ENCODE data around the gene BMAL2.

DNA sequence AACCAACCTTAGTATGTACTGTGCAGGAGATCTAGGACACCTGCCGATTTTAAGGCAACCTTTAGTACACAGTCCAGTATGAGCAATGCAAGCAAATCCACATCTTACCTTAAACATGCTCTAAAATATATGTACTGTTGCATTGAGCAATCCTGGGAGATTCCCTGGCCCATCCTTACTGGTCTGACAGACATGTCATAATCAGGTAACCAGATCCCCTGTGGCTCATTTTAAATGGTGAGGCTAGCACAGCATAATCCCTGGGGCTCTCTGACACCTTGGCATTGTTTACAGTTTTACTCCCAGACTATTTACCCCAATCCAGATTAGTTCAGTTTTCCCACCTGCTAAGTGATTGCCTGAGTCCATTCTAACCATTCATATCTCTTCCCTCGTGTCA, 15.1 kb downstream of the BMAL2 start:
- TF ChIP-seq, protein P1, sequence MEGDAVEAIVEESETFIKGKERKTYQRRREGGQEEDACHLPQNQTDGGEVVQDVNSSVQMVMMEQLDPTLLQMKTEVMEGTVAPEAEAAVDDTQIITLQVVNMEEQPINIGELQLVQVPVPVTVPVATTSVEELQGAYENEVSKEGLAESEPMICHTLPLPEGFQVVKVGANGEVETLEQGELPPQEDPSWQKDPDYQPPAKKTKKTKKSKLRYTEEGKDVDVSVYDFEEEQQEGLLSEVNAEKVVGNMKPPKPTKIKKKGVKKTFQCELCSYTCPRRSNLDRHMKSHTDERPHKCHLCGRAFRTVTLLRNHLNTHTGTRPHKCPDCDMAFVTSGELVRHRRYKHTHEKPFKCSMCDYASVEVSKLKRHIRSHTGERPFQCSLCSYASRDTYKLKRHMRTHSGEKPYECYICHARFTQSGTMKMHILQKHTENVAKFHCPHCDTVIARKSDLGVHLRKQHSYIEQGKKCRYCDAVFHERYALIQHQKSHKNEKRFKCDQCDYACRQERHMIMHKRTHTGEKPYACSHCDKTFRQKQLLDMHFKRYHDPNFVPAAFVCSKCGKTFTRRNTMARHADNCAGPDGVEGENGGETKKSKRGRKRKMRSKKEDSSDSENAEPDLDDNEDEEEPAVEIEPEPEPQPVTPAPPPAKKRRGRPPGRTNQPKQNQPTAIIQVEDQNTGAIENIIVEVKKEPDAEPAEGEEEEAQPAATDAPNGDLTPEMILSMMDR (IDR thresholded peaks at IDR 0.05) = no peak
- TF ChIP-seq POLR2A (IDR thresholded peaks at IDR 0.05) = no peak
- TF ChIP-seq EP300 (IDR thresholded peaks at IDR 0.05) = no peak
